Measurements from ENCODE around the gene ATP1A4.

The ATP1A4 gene

GRCh38 chr1:160178731-160179130 is 27.3 kb downstream of the ATP1A4 start:
- DNase-seq, result no peak

DNA sequence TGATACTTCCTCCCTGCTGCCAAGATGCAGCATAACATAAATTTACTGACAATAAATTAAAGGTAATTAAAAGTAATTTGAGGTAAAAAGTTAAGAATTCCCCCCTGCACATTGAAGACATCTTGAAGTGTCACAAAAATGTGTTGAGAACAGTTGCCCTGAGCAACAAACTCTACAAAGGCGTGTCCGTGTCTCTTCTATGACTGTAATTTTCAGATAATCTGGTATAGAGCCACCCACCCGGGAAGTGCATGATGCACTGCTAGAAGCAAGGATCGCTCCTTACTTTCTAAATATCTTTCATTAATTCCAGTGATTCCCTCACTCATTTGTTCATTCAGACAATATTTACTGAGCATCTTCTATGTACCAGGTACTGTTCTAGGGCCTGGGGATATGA is 27.9 kb downstream of the ATP1A4 start:
- DNase-seq, result no peak

DNA sequence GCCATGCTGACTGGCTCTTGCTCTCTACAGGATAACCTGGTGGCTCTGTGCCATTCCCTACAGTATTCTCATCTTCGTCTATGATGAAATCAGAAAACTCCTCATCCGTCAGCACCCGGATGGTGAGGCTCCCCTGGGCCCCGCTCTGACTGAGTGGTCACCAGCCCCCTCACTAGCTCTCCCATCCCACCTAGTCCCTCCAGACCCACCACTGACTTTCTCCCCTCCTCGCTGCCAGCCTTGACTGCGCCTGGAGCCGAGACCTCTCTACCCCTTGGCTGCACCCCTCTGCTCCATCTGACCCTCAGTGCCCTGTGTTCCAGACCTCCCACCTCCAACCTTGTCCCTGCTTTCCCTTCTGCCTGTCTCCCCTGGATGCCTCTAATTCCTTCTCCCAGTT is 34.8 kb downstream of the ATP1A4 start:
- no peak for DNase-seq

- no peak for DNase-seq
These were observed 35.3 kb downstream of the ATP1A4 start for GRCh38 chr1:160186729-160187128.

GRCh38 chr1:160187407-160187806 is 36.0 kb downstream of the ATP1A4 start:
- DNase-seq, result no peak

DNA sequence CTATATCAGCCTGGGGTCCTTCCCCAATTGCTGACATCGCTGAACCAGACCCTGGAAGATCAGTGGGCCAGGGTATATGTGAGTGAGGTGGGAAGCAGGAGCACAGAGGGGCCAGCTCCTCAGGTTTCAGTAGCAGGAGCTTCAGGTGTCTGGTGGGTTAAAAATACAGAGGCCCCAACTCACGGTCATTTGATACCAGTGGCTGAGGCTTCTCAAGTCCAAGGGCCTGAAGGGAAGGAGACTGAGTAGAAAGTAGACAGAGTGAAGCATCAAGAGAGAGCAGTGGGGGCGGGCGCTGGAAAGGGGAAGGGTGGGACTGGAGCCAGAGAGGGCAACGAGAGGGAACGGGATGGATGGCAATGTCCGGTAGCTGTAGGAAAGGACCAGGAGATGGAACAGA is 36.9 kb downstream of the ATP1A4 start:
- no peak for DNase-seq

DNA sequence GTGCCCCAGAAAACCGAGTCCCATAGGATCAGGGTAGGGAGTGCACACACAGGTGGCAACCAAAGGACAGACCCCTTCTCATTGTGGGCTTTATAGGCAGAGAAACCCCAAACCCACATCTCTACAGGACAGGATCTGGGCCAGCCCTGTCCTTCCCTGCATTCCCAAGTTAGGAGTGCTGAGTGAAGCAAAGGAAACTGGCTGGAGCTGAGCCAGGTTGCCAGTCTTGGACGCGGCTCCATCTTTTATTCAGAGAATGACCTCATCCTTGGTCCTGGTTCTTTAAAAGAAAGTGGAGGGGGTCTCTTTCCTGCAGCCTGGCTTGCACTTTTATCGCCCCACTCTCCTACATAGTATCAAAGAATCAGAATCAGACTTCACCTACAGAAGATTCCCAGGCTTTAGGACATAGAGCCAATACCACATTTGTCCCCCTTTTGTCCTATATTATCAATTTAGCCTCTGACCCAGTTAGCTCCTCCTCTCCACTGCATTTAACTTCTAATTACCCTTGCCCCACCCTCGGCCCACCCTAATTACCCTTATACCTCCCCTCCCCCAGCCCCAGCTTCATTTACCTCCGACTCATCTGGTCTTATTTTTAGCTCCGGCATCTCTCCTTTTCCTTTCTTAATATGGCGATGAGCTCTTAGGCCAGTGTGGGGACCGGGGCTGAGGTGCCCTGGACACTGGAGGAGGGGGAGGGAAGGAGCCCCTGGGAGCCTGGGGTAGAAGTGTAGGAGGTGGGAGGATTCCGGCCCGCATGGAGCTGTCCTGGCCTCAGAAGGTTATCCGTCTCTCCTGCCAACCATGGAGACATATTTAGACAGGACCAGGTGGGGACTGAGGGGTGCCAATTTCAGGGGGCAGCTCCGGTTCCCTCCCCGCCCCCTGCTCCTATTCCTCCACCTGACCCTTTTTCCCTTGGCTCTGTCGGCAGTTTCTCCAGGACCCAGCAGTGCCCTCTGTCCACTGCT is 38.5 kb downstream of the ATP1A4 start, which contains the start of gene CASQ1:
Gene CASQ1 (plus strand): TSS at position 927 of the 977 bp plus-strand sequence. CDS start 177 bp downstream, outside the sequence.
- DNase-seq, result no peak

GRCh38 chr1:160191756-160192155 is 40.4 kb downstream of the ATP1A4 start:
- no peak for DNase-seq

DNA sequence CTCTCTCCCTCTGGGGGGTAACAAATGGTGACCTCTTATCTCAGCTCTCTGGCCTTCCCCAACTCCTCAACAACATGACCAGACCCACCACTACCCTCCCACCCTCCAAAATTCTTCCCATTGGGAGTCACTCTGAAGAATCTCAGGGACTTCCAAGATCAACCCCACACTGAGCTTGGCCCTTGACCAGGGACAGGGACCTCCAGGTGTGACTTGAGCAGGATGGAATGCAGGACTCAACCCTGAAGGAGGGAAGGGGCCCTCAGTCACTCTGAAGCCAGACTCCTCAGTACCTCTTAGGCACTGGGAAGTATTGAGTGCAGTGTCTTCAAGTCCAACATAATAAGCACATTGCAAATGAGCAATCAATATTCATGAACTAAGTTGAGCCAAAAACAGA is 40.8 kb downstream of the ATP1A4 start:
- no peak for DNase-seq

DNA sequence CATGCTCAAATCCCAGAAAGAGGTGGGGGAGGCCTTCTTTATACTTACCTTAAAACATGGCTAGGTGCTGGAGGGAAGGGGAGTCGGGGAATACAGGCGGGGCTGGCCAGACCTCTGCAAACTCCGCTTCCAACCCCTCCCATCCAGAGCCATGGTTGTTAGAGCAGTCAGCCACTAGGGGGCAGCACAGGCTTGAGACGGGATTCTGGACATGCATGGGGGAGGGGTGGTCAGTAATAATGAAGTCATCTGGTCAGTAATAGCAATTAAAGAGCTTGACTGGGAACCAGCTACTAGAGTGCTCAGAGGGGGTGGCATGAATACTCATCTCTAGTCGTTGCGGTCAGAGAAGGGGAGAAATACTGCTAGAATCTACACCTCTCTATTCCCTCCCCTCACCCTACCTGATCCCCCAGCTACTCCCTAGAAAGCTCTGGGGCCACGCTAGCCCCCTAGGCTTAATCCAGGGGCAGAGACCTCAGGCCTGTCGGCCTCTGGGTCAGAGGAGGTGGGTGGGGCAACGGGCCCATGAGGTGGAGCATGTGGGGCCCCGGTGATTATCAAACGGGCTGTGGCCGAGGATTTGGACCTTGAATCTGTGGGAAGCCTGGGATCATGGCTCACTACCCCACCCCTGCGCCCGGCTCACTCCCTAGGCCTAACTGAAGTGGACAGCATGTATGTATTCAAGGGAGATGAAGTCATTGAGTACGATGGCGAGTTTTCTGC is 41.9 kb downstream of the ATP1A4 start:
- peak; percentile 64 for DNase-seq

DNA sequence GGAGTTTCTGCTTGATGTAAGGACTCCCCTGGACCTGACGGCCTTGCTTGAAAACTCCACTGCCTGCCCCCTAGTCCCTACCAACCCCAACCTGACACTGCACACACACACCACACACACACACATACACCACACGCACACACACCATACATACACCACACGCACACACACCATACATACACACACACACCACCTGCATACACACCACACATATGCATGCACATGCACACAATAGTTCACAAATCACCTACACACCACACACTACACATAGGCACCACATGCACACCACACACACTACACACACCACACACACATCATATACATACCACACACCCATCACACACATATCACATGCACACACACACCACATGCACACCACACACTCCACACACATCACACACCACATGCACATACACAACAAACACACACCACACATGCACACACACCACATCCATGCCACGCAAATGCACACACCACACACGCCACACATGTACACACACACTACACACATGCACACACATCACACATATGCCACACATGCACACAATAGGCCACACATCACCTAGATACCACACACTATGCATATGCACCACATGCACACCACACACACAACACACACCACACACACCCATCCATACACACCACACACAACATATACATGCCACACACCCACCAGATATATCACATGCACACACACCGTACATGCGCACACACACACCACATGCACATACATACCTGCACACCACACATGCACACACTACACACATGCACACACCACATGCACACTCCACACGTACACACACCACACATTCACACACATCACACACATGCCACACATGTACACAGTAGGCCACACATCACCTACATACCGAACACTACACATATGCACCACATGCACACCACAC is 42.7 kb downstream of the ATP1A4 start:
- no peak for DNase-seq

DNA sequence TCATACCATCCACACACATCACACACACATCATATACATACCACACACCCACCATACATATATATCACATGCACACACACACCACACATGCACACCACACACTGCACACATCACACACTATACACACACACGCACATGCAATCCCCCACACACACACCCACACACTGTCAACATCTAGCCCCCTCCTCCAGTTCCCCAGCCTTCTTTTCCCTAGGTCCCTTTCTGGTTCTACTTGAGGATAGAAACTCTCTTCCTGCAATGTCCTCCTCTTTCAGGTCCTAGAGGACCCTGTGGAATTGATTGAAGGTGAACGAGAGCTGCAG is 43.3 kb downstream of the ATP1A4 start:
- no peak for DNase-seq

GRCh38 chr1:160196143-160196542 is 44.7 kb downstream of the ATP1A4 start:
- no peak for DNase-seq

DNA sequence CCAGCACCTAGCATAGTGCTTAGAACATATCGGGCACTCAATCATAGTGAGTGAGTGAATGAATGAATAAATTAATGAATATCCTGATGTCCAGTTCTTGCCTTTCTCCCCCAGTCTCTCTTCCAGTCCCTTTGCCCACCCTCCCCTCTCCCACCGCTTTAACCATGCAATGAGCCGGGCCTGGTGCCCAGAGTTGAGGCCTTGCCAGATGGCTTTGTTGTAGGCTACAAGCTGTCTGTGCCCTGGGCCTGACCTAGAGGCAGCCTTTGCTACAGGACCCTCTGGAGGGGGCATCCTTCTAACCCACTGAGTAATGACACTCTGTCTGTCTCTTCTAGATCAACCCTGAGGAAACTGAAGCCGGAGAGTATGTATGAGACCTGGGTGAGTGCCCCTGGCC is 45.8 kb downstream of the ATP1A4 start:
- DNase-seq, result no peak

DNA sequence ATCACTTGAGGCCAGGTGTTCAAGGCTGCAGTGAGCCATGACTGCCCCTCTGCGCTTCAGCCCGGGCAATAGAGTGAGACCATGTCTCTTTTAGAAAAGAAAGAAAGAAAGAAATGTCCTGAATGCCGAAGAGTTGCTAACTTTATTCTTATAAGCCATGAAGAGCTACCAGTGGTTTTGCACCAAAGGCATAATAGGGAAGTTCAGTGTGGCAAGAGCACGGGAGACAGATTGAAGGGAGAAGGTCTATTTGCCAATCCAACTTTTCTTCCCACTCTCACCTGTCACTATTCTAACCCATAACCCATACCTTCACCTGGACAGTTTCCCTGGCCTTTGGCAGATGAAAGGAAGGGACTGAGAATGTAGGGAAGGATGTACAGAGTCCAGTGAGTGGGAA is 49.4 kb downstream of the ATP1A4 start:
- no peak for DNase-seq

DNA sequence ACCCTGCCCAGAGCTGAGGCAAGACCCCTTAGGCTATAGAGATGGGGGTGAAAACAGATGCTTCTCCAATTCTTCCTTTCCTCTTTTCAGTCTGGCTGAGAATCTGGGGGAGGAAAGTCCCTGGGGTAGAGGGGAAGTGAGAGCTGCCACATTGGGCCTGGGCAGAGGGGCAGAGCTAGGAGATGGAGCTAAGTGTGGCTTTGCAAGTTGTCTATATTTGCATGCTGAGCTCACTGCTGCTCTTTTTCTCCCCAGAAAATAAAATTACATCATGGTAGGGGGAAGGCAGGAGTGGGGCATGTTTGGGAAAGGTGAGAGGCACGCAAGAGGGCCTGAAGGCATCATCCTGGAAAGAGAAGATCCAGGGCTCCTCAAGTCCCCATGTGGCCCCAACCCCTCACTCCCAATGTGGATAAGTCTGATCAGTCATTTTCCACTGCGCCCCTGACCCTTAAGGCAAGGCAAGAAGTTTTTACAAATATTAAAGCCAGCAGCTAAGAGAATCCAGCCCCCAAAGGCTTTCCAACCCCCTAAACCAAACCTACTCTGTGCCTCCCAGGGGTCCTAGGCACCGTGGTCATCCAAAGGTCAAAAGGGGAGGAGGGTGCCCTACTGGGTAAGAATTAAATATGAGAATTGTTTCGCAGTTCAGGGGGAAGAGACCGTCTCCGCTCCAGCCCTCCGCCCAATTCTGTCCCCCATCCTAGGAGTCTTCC is 53.3 kb downstream of the ATP1A4 start:
- no peak for DNase-seq

GRCh38 chr1:160205242-160206035 is 54.0 kb downstream of the ATP1A4 start, which contains the start of gene PEA15:
Gene PEA15, plus strand, starts transcription at chr1:160205384. Its CDS starts 6,161 bp downstream, at chr1:160211545.
- no peak for DNase-seq

DNA sequence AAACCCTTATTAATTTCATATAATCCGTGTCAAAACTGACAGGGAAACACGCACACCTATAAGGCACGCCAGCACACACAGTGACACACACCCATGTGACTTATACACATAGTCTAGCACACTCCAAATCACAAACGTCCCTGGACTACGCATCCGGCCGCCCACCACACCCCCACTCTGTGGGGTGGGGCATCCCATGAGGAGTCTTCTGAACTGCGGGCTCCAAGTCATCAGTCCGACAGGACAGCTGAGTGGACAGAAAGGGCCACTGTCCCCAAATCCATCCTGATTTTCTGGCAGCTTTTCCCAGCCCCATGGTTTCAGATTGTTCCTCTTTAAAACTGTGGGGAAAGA is 54.6 kb downstream of the ATP1A4 start:
- no peak for DNase-seq

DNA sequence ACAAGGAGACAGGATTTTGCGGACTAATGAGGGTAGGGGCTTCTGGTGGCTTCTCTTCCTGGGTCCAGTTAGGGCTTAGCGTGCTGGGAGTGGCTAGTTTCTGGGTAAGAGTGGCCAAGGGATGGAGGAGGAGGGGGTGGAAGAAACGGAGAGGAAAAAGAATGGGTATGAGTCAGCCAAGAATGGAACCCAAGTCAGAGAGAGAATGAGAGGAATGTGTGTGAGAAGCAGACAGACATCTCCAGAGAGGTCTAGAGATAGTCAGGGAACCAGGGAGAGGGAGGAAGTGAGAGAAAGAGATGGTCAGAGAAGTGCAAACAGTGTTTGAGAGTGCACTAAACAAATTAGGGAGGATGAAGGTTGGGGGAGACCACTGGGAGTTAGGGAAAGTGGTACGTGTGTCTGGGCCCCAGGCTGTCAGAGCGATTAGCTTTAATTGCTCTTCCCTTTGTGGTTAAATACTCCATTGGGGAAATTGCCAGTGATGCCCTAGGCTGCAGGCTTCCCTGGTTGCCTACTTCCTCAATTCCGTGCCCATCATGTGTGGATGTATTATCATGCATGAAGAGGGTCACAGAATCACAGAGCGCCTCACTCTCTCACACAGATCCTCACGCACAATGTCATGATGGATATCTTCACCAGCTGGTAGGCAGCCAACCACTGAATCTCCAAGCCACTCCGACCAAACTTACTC is 55.2 kb downstream of the ATP1A4 start:
- DNase-seq, result no peak

- DNase-seq, result no peak
These were observed 55.8 kb downstream of the ATP1A4 start for GRCh38 chr1:160207118-160207650.

All from NCI-H2029 treated with DMSO at 0.1 percent for 48 hours (cell line).